GM19395 (cell line): ENCODE data around the gene KISS1.

Experiments used
- ATAC-seq: cut with Tn5 transposase; IDR thresholded peaks from one replicate; pipeline ENCODE4 v1.9.1; 2021; ENCODE audit warnings: mild to moderate bottlenecking, moderate library complexity; ENCODE audit not compliant: unreplicated experiment

The KISS1 gene

DNA sequence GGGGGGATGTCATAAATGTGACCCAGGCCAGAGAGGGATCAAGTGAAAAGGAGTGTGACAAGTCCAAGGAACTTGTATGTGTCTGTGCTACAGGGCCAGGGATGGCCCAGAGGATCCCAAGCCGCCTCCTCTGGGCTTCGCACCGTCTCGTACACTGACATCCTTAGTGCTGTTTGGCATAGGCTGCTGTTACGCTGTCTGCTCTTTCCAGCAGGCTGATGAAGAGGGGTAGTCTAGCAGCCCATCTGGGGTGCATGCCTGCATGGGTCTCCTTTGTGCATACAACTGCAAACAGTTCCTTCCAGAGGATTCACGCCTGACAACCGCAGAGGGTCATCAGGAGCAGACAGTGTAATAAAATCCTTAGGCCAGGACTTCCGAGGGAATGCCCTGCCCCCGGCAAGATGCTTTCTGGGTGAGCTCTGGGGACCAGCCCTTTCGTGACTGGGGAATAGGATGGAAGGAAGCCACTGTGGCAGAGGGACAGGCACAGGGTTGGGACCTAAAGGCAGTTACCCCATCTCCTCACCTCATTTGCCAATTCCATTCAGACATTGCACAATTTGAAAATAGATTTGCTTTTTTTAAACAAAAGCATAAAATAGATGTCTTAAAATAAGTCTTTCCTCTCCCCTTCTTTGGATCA, 23.8 kb upstream of the KISS1 start:
- no peak for ATAC-seq

GRCh38 chr1:204218552-204218951, 22.3 kb upstream of the KISS1 start:
- ATAC-seq = no peak

- ATAC-seq = no peak
Observed at GRCh38 chr1:204217648-204218000, 21.3 kb upstream of the KISS1 start.

- no peak for ATAC-seq
Observed at GRCh38 chr1:204216880-204217647, 20.8 kb upstream of the KISS1 start.

DNA sequence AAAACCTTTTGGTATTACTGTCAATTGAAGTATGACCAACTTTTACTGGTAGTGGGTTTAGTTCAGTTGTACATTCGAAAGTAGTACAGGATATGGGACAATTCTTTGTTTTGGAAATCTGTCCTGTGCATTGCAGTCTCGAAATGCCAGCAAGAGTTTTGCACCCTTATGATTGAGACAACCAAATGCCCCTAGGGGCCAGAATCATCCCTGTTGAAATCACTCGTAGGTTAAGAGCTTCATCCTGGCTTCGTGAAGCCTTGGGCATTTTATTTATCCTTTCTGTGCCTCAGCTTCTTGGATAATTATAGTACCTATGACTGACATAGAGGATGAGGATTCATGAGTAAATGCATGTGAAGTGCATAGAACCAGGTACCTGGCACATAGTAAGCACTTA, 19.9 kb upstream of the KISS1 start:
- no peak for ATAC-seq

- ATAC-seq = peak; percentile 68
Observed at GRCh38 chr1:204213668-204214662, 17.7 kb upstream of the KISS1 start, which contains the start of gene GOLT1A. GOLT1A (minus strand) TSS chr1:204213988; CDS start chr1:204213906, 82 bp downstream.

GRCh38 chr1:204212715-204213114, 16.4 kb upstream of the KISS1 start:
- no peak for ATAC-seq

- ATAC-seq = no peak
Observed at GRCh38 chr1:204211046-204211445, 14.8 kb upstream of the KISS1 start.

- no peak for ATAC-seq
Observed at GRCh38 chr1:204207136-204207616, 10.9 kb upstream of the KISS1 start.

- ATAC-seq = no peak
Observed at GRCh38 chr1:204206121-204206520, 9.8 kb upstream of the KISS1 start.

- ATAC-seq = no peak
Observed at GRCh38 chr1:204205486-204205885, 9.2 kb upstream of the KISS1 start.

- no peak for ATAC-seq
Observed at GRCh38 chr1:204204944-204205343, 8.7 kb upstream of the KISS1 start.

- ATAC-seq = no peak
Observed at GRCh38 chr1:204203206-204203767, 7.0 kb upstream of the KISS1 start.

DNA sequence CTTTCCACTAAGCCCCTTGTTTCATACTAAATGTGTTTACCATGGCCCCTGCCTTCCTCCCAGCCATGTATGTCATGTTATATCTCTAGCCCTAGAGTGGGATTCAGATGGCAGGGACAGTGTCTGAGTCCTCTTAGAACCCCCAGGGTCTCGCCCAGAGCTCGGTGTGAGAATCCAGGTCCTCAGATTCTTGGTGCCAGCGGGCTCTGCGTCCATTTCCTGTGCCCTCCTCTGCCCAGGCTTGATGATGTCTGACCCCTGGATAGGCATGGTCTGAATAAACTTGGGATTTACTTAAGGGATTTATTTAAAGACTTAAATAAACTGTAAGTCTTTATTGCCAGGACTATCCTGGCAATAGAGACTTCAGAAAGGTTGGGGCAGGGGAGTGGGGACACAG, 6.2 kb upstream of the KISS1 start:
- no peak for ATAC-seq

GRCh38 chr1:204201348-204202040, 5.2 kb upstream of the KISS1 start:
- ATAC-seq = no peak

DNA sequence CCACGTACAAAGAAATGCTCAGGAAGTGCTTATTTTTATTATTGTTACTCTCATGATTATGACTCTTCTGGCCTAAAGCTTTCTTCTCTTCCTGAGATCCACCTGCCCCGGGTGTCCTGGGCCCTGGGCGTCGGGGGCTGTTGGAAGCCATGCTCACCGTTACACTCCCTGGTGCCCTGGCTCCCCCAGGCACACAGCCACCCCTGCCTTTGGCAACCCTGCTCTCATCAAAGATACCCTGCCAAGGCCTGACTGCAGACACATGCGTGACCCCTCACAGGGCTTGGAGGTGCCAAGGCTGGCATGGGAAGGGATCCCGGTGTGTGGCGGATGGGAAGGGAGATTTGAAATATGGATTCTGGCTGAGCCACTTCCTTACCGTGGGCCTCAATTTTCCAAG, 3.3 kb upstream of the KISS1 start:
- ATAC-seq = no peak

GRCh38 chr1:204198348-204199340, 2.4 kb upstream of the KISS1 start:
- no peak for ATAC-seq

DNA sequence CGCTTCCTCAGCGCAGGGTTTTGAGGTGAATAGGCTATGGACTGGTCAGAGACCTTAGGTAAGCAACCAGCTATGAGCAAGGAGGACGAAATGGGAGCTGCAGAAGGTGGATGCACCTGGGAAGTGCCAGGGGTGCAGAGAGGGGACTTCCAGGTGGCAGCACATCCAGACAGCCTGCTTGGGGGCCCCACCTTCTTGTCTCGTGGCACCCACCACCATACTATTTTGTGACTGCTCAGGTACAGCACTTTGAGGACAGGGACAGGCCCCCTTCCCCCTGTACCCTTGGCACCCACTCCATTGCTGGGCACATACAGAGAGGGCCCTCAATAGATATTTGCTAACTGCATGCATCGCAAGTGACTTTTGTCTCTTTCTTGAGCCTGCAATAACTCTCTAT, 777 bp upstream of the KISS1 start:
- ATAC-seq = no peak

- no peak for ATAC-seq
Observed at GRCh38 chr1:204194771-204195170, 1.5 kb downstream of the KISS1 start.
